CD4-positive, alpha-beta T cell treated with Interleukin-15 for 1 hour (primary cell): Measurements from ENCODE around the gene PPEF2.
"Not testable (repeated sequence)": the region's sequence is repeated elsewhere in the genome, so short reads cannot be mapped to it uniquely, and the experiment has no call there.

Source experiments
- DNase-seq: peaks from one replicate; pipeline ENCODE4 v3.0.0-alpha.2; 2020

PPEF2 gene

GRCh38 chr4:75902352-75902751 is at the start of gene PPEF2:
Gene PPEF2 (minus strand): TSS chr4:75902452. CDS start chr4:75896325, 6,127 bp downstream.
- DNase-seq = no peak

GRCh38 chr4:75950213-75950815 is 48.1 kb upstream of the PPEF2 start:
- DNase-seq = no peak

GRCh38 chr4:75948822-75949444 is 46.7 kb upstream of the PPEF2 start:
- no peak for DNase-seq

GRCh38 chr4:75940692-75941253 is 38.5 kb upstream of the PPEF2 start, which contains the start of gene NAAA:
Gene NAAA (minus strand): TSS chr4:75941013. CDS start chr4:75940949, 64 bp downstream.
- DNase-seq = peak; percentile 70

- peak; percentile 69 for DNase-seq
These were observed 37.8 kb upstream of the PPEF2 start for GRCh38 chr4:75939890-75940691.

- no peak for DNase-seq
These were observed 33.4 kb upstream of the PPEF2 start for GRCh38 chr4:75935628-75936027.

- DNase-seq = no peak
These were observed 27.9 kb upstream of the PPEF2 start for GRCh38 chr4:75930152-75930551.

GRCh38 chr4:75924916-75925315 is 22.7 kb upstream of the PPEF2 start:
- DNase-seq = not testable (repeated sequence)

- no peak for DNase-seq
These were observed 22.1 kb upstream of the PPEF2 start for GRCh38 chr4:75924309-75924827.

GRCh38 chr4:75922588-75922987 is 20.3 kb upstream of the PPEF2 start:
- no peak for DNase-seq

GRCh38 chr4:75921910-75922309 is 19.7 kb upstream of the PPEF2 start:
- DNase-seq = no peak

- DNase-seq = no peak
These were observed 18.1 kb upstream of the PPEF2 start for GRCh38 chr4:75920327-75920726.

- DNase-seq = no peak
These were observed 17.7 kb upstream of the PPEF2 start for GRCh38 chr4:75919920-75920319.

- peak; percentile 25 for DNase-seq
These were observed 13.9 kb upstream of the PPEF2 start for GRCh38 chr4:75916091-75916661.

GRCh38 chr4:75912968-75913367 is 10.7 kb upstream of the PPEF2 start:
- no peak for DNase-seq

- not testable (repeated sequence) for DNase-seq
These were observed 8.6 kb upstream of the PPEF2 start for GRCh38 chr4:75910831-75911230.

- no peak for DNase-seq
These were observed 7.2 kb upstream of the PPEF2 start for GRCh38 chr4:75909405-75909804.

- no peak for DNase-seq
These were observed 6.3 kb upstream of the PPEF2 start for GRCh38 chr4:75908555-75908954.

GRCh38 chr4:75907966-75908365 is 5.7 kb upstream of the PPEF2 start:
- no peak for DNase-seq

- no peak for DNase-seq
These were observed 1.8 kb upstream of the PPEF2 start for GRCh38 chr4:75904076-75904475.

- DNase-seq = no peak
These were observed 3.7 kb downstream of the PPEF2 start for GRCh38 chr4:75898536-75898935.

GRCh38 chr4:75895744-75896314 is 6.4 kb downstream of the PPEF2 start:
- DNase-seq = no peak

GRCh38 chr4:75892508-75892907 is 9.7 kb downstream of the PPEF2 start:
- no peak for DNase-seq
